Measurements from ENCODE around the gene CACFD1. TPM values are rescaled to one million over a fixed set of nuclear protein-coding genes. Genes with fewer than 3 reads are reported as not detected.

CACFD1 gene
- total and polyA plus RNA-seq, 2 of the 4 experiments (the other 2 are of a cell fraction): 2.0 to 6.6 TPM

DNA sequence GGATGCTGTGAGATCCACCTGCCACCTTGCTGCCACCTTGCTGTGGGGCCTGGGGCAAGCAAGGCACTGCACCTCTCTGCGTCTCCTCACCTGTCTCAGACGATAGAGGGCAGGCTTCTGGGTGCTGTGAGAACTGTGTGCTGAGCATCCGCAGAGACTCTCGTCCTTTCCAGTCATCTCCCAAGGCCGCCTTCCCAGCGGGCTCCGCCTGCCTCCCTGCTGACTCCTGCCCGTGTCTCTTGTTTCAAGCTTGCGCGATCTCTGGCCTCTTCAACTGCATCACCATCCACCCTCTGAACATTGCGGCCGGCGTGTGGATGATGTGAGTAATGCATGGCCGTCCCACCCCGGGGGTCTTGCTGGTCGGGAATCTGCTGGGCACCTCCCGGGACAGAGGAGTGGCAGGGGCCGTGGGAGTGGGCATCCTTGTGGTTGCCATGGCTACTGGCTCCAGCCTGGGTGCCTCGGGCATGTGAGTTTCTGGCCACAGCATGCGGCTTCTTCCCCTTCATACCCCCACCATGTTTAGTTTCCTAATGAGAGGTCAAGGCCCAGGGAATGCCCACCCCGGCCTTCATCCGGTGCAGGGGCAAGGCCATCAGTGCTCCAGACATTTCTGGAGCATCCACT lies 3.6 kb downstream of the CACFD1 start:
- no peak overlapping the region for H2BK20ac ChIP-seq (ENCODE audit: low read depth, low read length)
- dilution Hi-C loops (cut with HindIII; ENCODE audit: low sequenced_read_pairs, unreplicated experiment): no loop called here
- no peak overlapping the region for H3K9ac ChIP-seq (ENCODE audit: low read depth, low read length)
- H3K27ac ChIP-seq (ENCODE audit: insufficient read depth, low read length): no peak overlapping the region
- no peak overlapping the region for H4K8ac ChIP-seq (ENCODE audit: low read depth in 2 of 2, low read length in 2 of 2)
- H3K79me1 ChIP-seq (ENCODE audit: low read depth in 1 of 2, low read length in 2 of 2): peaks cover 0 to 6% of the 10 kb centered on the region in 2 experiments; a peak in 3 of 4 replicates
- peaks cover 5% of the 10 kb centered on the region for H3K36me3 ChIP-seq (ENCODE audit: control insufficient read depth, insufficient read depth, low read length)
- TF ChIP-seq, protein P1, sequence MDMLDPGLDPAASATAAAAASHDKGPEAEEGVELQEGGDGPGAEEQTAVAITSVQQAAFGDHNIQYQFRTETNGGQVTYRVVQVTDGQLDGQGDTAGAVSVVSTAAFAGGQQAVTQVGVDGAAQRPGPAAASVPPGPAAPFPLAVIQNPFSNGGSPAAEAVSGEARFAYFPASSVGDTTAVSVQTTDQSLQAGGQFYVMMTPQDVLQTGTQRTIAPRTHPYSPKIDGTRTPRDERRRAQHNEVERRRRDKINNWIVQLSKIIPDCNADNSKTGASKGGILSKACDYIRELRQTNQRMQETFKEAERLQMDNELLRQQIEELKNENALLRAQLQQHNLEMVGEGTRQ (IDR thresholded peaks at IDR 0.05; ENCODE audit: low read depth, low read length): no peak
- TF ChIP-seq SMC3 (IDR thresholded peaks at IDR 0.05; ENCODE audit: low read depth, low read length) (no peak), NFE2L2 (IDR thresholded peaks at IDR 0.05; ENCODE audit: low read depth, low read length) (no peak), POLR2A (IDR thresholded peaks at IDR 0.05; ENCODE audit: low read depth, low read length) (no peak), CEBPB (IDR thresholded peaks at IDR 0.05; ENCODE audit: low read depth, low read length) (no peak), RCOR1 (IDR thresholded peaks at IDR 0.05; ENCODE audit: insufficient replicate concordance, low read length) (no peak), MXI1 (IDR thresholded peaks at IDR 0.05; ENCODE audit: borderline replicate concordance, low read depth, low read length) (no peak), CHD1 (IDR thresholded peaks at IDR 0.05; ENCODE audit: low read depth, low read length) (no peak), MAFK (IDR thresholded peaks at IDR 0.05; ENCODE audit: low read depth, low read length) (no peak), RFX5 (IDR thresholded peaks at IDR 0.05; ENCODE audit: low read depth, low read length) (no peak), RAD21 (IDR thresholded peaks at IDR 0.05; ENCODE audit: low read length) (no peak), FOS (IDR thresholded peaks at IDR 0.05; ENCODE audit: low read depth, low read length) (no peak), MAZ (IDR thresholded peaks at IDR 0.05; ENCODE audit: borderline replicate concordance, low read depth, low read length) (no peak), BHLHE40 (IDR thresholded peaks at IDR 0.05; ENCODE audit: low read depth, low read length) (no peak)
- TF ChIP-seq, protein P2, sequence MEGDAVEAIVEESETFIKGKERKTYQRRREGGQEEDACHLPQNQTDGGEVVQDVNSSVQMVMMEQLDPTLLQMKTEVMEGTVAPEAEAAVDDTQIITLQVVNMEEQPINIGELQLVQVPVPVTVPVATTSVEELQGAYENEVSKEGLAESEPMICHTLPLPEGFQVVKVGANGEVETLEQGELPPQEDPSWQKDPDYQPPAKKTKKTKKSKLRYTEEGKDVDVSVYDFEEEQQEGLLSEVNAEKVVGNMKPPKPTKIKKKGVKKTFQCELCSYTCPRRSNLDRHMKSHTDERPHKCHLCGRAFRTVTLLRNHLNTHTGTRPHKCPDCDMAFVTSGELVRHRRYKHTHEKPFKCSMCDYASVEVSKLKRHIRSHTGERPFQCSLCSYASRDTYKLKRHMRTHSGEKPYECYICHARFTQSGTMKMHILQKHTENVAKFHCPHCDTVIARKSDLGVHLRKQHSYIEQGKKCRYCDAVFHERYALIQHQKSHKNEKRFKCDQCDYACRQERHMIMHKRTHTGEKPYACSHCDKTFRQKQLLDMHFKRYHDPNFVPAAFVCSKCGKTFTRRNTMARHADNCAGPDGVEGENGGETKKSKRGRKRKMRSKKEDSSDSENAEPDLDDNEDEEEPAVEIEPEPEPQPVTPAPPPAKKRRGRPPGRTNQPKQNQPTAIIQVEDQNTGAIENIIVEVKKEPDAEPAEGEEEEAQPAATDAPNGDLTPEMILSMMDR (conservative IDR thresholded peaks at IDR 0.05; ENCODE audit: low read depth, low read length): no peak
- TF ChIP-seq, protein P3, sequence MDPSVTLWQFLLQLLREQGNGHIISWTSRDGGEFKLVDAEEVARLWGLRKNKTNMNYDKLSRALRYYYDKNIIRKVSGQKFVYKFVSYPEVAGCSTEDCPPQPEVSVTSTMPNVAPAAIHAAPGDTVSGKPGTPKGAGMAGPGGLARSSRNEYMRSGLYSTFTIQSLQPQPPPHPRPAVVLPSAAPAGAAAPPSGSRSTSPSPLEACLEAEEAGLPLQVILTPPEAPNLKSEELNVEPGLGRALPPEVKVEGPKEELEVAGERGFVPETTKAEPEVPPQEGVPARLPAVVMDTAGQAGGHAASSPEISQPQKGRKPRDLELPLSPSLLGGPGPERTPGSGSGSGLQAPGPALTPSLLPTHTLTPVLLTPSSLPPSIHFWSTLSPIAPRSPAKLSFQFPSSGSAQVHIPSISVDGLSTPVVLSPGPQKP (IDR thresholded peaks at IDR 0.05; ENCODE audit: borderline replicate concordance, low read depth, low read length): no peak
- in situ Hi-C loops (cut with MboI; ENCODE audit: low sequenced_read_pairs): no loop called here
- H2AK9ac ChIP-seq (replicated peaks; ENCODE audit: low read depth, low read length, poor library complexity): no peak overlapping the region
- 0 out of 2 replicates have a peak, but pooled peaks cover 4% of the 10 kb centered on the region for H3K9me1 ChIP-seq (ENCODE audit: insufficient read depth, low read length)
- H3K4ac ChIP-seq (ENCODE audit: low read depth, low read length): no peak overlapping the region
- no peaks in the 10 kb centered on the region for H3K27me3 ChIP-seq (ENCODE audit: control insufficient read depth, insufficient read depth, low read length)
- H2BK15ac ChIP-seq (ENCODE audit: low read depth, low read length): no peak overlapping the region
- BruUV-seq (replicated peaks): no TSS peak
- WGBS, 2 experiments (ENCODE audit: extremely low coverage in 2 of 2, insufficient read length in 1 of 2): 74% methylated on average over 5 of the region's 22 CpGs; no CpG with 5 or more reads in 1 of the 2 experiments
- no peak overlapping the region for H3K4me2 ChIP-seq (ENCODE audit: low read depth, low read length)
- H3K4me1 ChIP-seq (ENCODE audit: control insufficient read depth, insufficient read depth, low read length): peaks cover 7% of the 10 kb centered on the region; the same call in 1 of the 2 replicates
- POLR2A ChIA-PET (ENCODE audit: unreplicated experiment): no interaction called here
- H4K20me1 ChIP-seq (ENCODE audit: insufficient read depth, low read length): no peaks in the 10 kb centered on the region
- CTCF ChIA-PET: no interaction called here
- DNase-seq (no peak), ATAC-seq (ENCODE audit: low read depth) (no peak)
- no peak overlapping the region for H3K14ac ChIP-seq (replicated peaks; ENCODE audit: low read depth, low read length)
- H3K56ac ChIP-seq (ENCODE audit: extremely low read depth, insufficient read depth, low read length): no peak overlapping the region
- H3K23ac ChIP-seq (ENCODE audit: low read depth, low read length): no peak overlapping the region
- intact Hi-C loops (cut with micrococcal nuclease): no loop called here
- no peak overlapping the region for H2BK5ac ChIP-seq (ENCODE audit: low read depth, low read length, poor library complexity, severe bottlenecking)
- no peak overlapping the region for H2AK5ac ChIP-seq (ENCODE audit: low read depth, low read length)
- H3K4me3 ChIP-seq (ENCODE audit: insufficient read depth, low read depth, low read length): no peak overlapping the region
- H4K91ac ChIP-seq (ENCODE audit: insufficient read depth, low read depth, low read length): no peak overlapping the region
- no peak overlapping the region for H4K5ac ChIP-seq (ENCODE audit: low read depth, low read length)
- H3K18ac ChIP-seq (ENCODE audit: low read depth, low read length): no peak overlapping the region
- no peaks in the 10 kb centered on the region for H3K9me3 ChIP-seq (ENCODE audit: control insufficient read depth, insufficient read depth, low read length)
- H2AFZ ChIP-seq (replicated peaks; ENCODE audit: low read length, poor library complexity): no peak overlapping the region
- H2BK120ac ChIP-seq (ENCODE audit: low read depth, low read length): no peak overlapping the region

Data from IMR-90 (cell line).